HG02571 (cell line): ENCODE data around the gene OLR1.

Experiments
- ATAC-seq: cut with Tn5 transposase; IDR thresholded peaks from one replicate; pipeline ENCODE4 v1.9.1; 2021; ENCODE audit warnings: mild to moderate bottlenecking, moderate library complexity; ENCODE audit not compliant: unreplicated experiment

Gene OLR1

GRCh38 chr12:10110256-10110844 lies 61.6 kb downstream of the OLR1 start:
- ATAC-seq: no peak
